CD14-positive monocyte (primary cell): Measurements from ENCODE around the gene DIS3L2. TPM values are rescaled to one million over a fixed set of nuclear protein-coding genes. Genes with fewer than 3 reads are reported as not detected.

Experiments used
- DNase-seq, 3 donors: peaks; one replicate each; pipeline ENCODE4 v3.0.0-alpha.2; 2011 to 2022
- H2AFZ ChIP-seq: 2 replicates; pipeline ENCODE4 v1.6.0; 2012; ENCODE audit warnings: mild to moderate bottlenecking, low read depth, low read length, inconsistent platforms; ENCODE audit not compliant: insufficient read depth, poor library complexity, severe bottlenecking
- H3K27ac ChIP-seq, 2 donors: 1 replicate in 1 of 2; 2 replicates in 1 of 2; pipeline ENCODE4 v1.5.1; 2012 to 2013; ENCODE audit warnings: low read length in 2 of 2, control low read depth in 1 of 2, inconsistent platforms in 1 of 2, low read depth in 1 of 2, mild to moderate bottlenecking in 1 of 2
- H3K27me3 ChIP-seq, 2 donors: one replicate each; pipeline versions ENCODE4 v1.6.0 to v1.6.1; 2011 to 2013; ENCODE audit warnings: low read length in 2 of 2; ENCODE audit not compliant: control insufficient read depth in 2 of 2, insufficient read depth in 2 of 2
- H3K36me3 ChIP-seq, 2 donors: replicated peaks in 1 of 2; 1 replicate in 1 of 2; 2 replicates in 1 of 2; pipeline versions ENCODE4 v1.5.1 to v1.6.1; 2012 to 2013; ENCODE audit warnings: low read length in 2 of 2, control low read depth in 1 of 2, inconsistent platforms in 1 of 2, mild to moderate bottlenecking in 1 of 2; ENCODE audit not compliant: insufficient read depth in 2 of 2, control insufficient read depth in 1 of 2
- H3K4me1 ChIP-seq, 2 donors: 1 replicate in 1 of 2; 2 replicates in 1 of 2; pipeline versions ENCODE4 v1.5.1 to v1.6.1; 2012 to 2013; ENCODE audit warnings: low read length in 2 of 2, control low read depth in 1 of 2, inconsistent platforms in 1 of 2, mild to moderate bottlenecking in 1 of 2, moderate library complexity in 1 of 2; ENCODE audit not compliant: insufficient read depth in 2 of 2, control insufficient read depth in 1 of 2
- H3K4me2 ChIP-seq: replicated peaks from 2 replicates; pipeline ENCODE3; 2012; ENCODE audit warnings: low read length, moderate library complexity, mild to moderate bottlenecking; ENCODE audit not compliant: poor library complexity, severe bottlenecking; ENCODE audit errors: extremely low read depth
- H3K4me3 ChIP-seq, 3 experiments: fragments of 200-600 bp in 1 of 3; sonication (generic) in 1 of 3; replicated peaks in 1 of 3; 1 replicate in 2 of 3; 2 replicates in 1 of 3; pipeline ENCODE4 v1.5.1; 2011 to 2013; ENCODE audit warnings: low read length in 3 of 3, mild to moderate bottlenecking in 3 of 3, control low read depth in 2 of 3, low read depth in 2 of 3, inconsistent platforms in 1 of 3, moderate library complexity in 1 of 3
- H3K79me2 ChIP-seq: 2 replicates; pipeline ENCODE4 v1.6.0; 2012; ENCODE audit warnings: mild to moderate bottlenecking, control low read depth, inconsistent platforms, low read length, moderate library complexity; ENCODE audit not compliant: insufficient read depth
- H3K9ac ChIP-seq: 2 replicates; pipeline ENCODE4 v1.6.0; 2017; ENCODE audit warnings: low read length, mild to moderate bottlenecking; ENCODE audit not compliant: insufficient read depth, poor library complexity, severe bottlenecking
- H3K9me3 ChIP-seq, 2 donors: replicated peaks in 1 of 2; 1 replicate in 1 of 2; 2 replicates in 1 of 2; pipeline versions ENCODE4 v1.5.1 to v1.6.1; 2012 to 2013; ENCODE audit warnings: low read length in 2 of 2, control low read depth in 1 of 2; ENCODE audit not compliant: control insufficient read depth in 1 of 2, insufficient read depth in 1 of 2
- H4K20me1 ChIP-seq: 2 replicates; pipeline ENCODE4 v1.6.0; 2012; ENCODE audit warnings: mild to moderate bottlenecking, low read length, control low read depth, moderate library complexity; ENCODE audit not compliant: insufficient read depth
- H3K27ac Mint-ChIP-seq, 7 donors: one replicate each; pipeline ENCODE4 v1.8.0; 2020; ENCODE audit warnings: mild to moderate bottlenecking in 7 of 7, mixed read lengths in 7 of 7, moderate library complexity in 6 of 7, inconsistent platforms in 2 of 7
- H3K27me3 Mint-ChIP-seq, 3 donors: one replicate each; pipeline ENCODE4 v1.8.0; 2021 to 2022; ENCODE audit warnings: low read depth in 3 of 3, mild to moderate bottlenecking in 3 of 3, mixed read lengths in 3 of 3, moderate library complexity in 3 of 3, inconsistent platforms in 1 of 3
- H3K36me3 Mint-ChIP-seq, 2 donors: one replicate each; pipeline ENCODE4 v1.8.0; 2020; ENCODE audit warnings: mixed read lengths in 2 of 2, inconsistent platforms in 1 of 2, mild to moderate bottlenecking in 1 of 2
- H3K4me1 Mint-ChIP-seq: one replicate; pipeline ENCODE4 v1.8.0; 2020; ENCODE audit warnings: mild to moderate bottlenecking, mixed read lengths
- H3K4me3 Mint-ChIP-seq, 2 donors: one replicate each; pipeline ENCODE4 v1.8.0; 2020; ENCODE audit warnings: mild to moderate bottlenecking in 2 of 2, mixed read lengths in 2 of 2, moderate library complexity in 1 of 2
- H3K9me3 Mint-ChIP-seq, 7 donors: one replicate each; pipeline ENCODE4 v1.8.0; 2020 to 2022; ENCODE audit warnings: mixed read lengths in 7 of 7, mild to moderate bottlenecking in 6 of 7, moderate library complexity in 6 of 7, inconsistent platforms in 2 of 7
- WGBS: methylation state at CpG from one replicate; pipeline ENCODE4 v1.1.5; 2013; ENCODE audit warnings: missing lambda C conversion rate; ENCODE audit not compliant: insufficient coverage; 5-methylcytosine and 5-hydroxymethylcytosine counted together
- intact Hi-C, 2 donors: fragments of 100-400 bp; cut with micrococcal nuclease; formaldehyde crosslinking; loops; one replicate each; pipeline versions ENCODE4 v1.15.0 to v1.15.1; 2023
- polyA plus RNA-seq, 3 donors: library from polyadenylated mRNA; depleted of rRNA in 1 of 3; unstranded in 2 of 3; stranded (reverse) in 1 of 3; fragments of 300-500 nt in 2 of 3; fragments of >200 nt in 1 of 3; fragmentation: Illumina TruSeq in 2 of 3; gene quantifications; 1 replicate in 2 of 3; 2 replicates in 1 of 3; pipeline ENCODE4 v1.2.3, GENCODE V29; 2012 to 2021
- TF ChIP-seq, protein P1 (sequence below): fragments of 200-600 bp; IDR thresholded peaks from one replicate; pipeline ENCODE4 v1.8.0; 2022; ENCODE audit warnings: antibody characterized with exemption, mild to moderate bottlenecking

The DIS3L2 gene
- polyA plus RNA-seq, 3 donors, result 6.0 to 21.7 (median 6.4) TPM

DNA sequence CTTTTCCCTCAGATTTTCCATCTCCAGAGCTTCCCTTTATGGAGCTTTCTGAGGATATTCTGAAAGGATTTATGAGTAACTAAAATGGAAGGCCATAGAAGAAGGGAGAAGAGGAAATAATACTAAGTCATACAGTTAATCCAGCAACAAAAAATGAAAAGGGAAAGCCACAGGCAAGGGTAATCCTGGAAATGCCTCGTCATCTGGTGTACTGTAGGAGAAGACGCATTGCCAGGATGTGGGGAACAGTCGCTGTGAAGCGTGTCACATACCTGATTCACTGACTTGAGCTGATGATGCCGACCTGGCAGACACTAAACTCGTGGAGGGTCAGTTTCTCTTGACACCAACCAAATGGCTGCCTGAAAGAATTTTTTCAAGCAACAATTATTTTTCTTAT, 382.3 kb downstream of the DIS3L2 start:
- H3K9ac ChIP-seq, result no peak overlapping the region
- peaks cover 0 to 4% of the 10 kb centered on the region in 2 donors for H3K27me3 ChIP-seq
- WGBS, result 0% methylated on average over 4 of the region's 6 CpGs
- H3K4me2 ChIP-seq, result no peak overlapping the region
- no peaks in the 10 kb centered on the region for H4K20me1 ChIP-seq
- Mint-ChIP-seq H3K27ac (no peak overlapping the region), H3K4me1 (no peaks in the 10 kb centered on the region), H3K9me3 (no peaks in the 10 kb centered on the region), H3K4me3 (no peak overlapping the region), H3K36me3 (peaks cover 0 to 4% of the 10 kb centered on the region in 2 donors), H3K27me3 (peaks cover 15 to 32% (median 16%) of the 10 kb centered on the region in 3 donors)
- H3K27ac ChIP-seq, result no peak overlapping the region
- H3K9me3 ChIP-seq, result no peaks in the 10 kb centered on the region
- no peak overlapping the region for H2AFZ ChIP-seq
- TF ChIP-seq, protein P1, sequence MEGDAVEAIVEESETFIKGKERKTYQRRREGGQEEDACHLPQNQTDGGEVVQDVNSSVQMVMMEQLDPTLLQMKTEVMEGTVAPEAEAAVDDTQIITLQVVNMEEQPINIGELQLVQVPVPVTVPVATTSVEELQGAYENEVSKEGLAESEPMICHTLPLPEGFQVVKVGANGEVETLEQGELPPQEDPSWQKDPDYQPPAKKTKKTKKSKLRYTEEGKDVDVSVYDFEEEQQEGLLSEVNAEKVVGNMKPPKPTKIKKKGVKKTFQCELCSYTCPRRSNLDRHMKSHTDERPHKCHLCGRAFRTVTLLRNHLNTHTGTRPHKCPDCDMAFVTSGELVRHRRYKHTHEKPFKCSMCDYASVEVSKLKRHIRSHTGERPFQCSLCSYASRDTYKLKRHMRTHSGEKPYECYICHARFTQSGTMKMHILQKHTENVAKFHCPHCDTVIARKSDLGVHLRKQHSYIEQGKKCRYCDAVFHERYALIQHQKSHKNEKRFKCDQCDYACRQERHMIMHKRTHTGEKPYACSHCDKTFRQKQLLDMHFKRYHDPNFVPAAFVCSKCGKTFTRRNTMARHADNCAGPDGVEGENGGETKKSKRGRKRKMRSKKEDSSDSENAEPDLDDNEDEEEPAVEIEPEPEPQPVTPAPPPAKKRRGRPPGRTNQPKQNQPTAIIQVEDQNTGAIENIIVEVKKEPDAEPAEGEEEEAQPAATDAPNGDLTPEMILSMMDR, result no peak
- no peaks in the 10 kb centered on the region for H3K4me1 ChIP-seq
- no peak overlapping the region for H3K4me3 ChIP-seq
- DNase-seq, result no peak
- H3K79me2 ChIP-seq, result no peaks in the 10 kb centered on the region
- no peaks in the 10 kb centered on the region for H3K36me3 ChIP-seq
- intact Hi-C loops, result no loop called here

DNA sequence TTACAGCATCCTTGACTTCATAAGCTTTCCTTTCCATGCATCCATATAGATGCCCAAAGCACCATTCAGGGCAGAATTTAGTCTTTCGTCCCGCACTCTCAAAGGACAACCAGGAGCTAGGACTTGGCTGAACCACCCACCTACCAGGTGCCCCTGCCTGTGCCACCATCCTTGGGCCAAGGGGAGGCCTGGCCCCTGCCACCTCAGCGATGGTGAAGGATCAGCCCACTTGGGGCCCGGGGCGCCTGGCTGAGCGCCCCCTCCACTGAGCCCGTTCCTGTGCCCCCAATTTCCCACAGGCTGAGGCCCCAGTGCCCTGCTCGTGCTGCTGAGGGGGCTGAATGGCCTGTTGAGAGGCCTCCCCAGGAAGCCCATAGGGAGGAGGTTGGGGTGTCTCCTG, 383.7 kb downstream of the DIS3L2 start:
- Mint-ChIP-seq H3K36me3 (peaks cover 0 to 4% of the 10 kb centered on the region in 2 donors), H3K4me3 (no peak overlapping the region), H3K9me3 (no peaks in the 10 kb centered on the region), H3K27me3 (peaks cover 22 to 45% (median 29%) of the 10 kb centered on the region in 3 donors), H3K27ac (no peak overlapping the region), H3K4me1 (no peaks in the 10 kb centered on the region)
- intact Hi-C loops, result no loop called here
- WGBS, result 92% methylated on average over 4 of the region's 8 CpGs
- no peak for DNase-seq
- no peak overlapping the region for H3K9ac ChIP-seq
- no peaks in the 10 kb centered on the region for H4K20me1 ChIP-seq
- no peak overlapping the region for H2AFZ ChIP-seq
- TF ChIP-seq, protein P1, result no peak
- H3K36me3 ChIP-seq, result no peaks in the 10 kb centered on the region
- H3K4me1 ChIP-seq, result no peaks in the 10 kb centered on the region
- H3K9me3 ChIP-seq, result no peaks in the 10 kb centered on the region
- peaks cover 0 to 18% of the 10 kb centered on the region in 2 donors for H3K27me3 ChIP-seq
- H3K4me3 ChIP-seq, result no peak overlapping the region
- H3K4me2 ChIP-seq, result no peak overlapping the region
- no peaks in the 10 kb centered on the region for H3K79me2 ChIP-seq
- no peak overlapping the region for H3K27ac ChIP-seq
